ENCODE data around the gene FAM216B.

GRCh38 chr13:42762251-42762650 is 19.1 kb upstream of the FAM216B start:
- TF ChIP-seq POLR2A (IDR thresholded peaks at IDR 0.05) (no peak), CTCF (IDR thresholded peaks at IDR 0.05) (no peak)
